ENCODE results near the gene CENPX.

CENPX gene

GRCh38 chr17:82012261-82012639, 10.4 kb downstream of the CENPX start:
- no peak for DNase-seq (ENCODE audit: low spot score)
- H3K27ac ChIP-seq: peak overlapping the region; percentile 60
- CTCF ChIA-PET: interaction anchor here (4.0 kb wide), 1 partner anchor 52 kb away, joined by 20 read pairs; no protein-coding TSS in a partner anchor
- TF ChIP-seq CTCF (conservative IDR thresholded peaks at IDR 0.05; ENCODE audit: low read depth): no peak
- POLR2A ChIA-PET (ENCODE audit: low non-redundant PET): no interaction called here

DNA sequence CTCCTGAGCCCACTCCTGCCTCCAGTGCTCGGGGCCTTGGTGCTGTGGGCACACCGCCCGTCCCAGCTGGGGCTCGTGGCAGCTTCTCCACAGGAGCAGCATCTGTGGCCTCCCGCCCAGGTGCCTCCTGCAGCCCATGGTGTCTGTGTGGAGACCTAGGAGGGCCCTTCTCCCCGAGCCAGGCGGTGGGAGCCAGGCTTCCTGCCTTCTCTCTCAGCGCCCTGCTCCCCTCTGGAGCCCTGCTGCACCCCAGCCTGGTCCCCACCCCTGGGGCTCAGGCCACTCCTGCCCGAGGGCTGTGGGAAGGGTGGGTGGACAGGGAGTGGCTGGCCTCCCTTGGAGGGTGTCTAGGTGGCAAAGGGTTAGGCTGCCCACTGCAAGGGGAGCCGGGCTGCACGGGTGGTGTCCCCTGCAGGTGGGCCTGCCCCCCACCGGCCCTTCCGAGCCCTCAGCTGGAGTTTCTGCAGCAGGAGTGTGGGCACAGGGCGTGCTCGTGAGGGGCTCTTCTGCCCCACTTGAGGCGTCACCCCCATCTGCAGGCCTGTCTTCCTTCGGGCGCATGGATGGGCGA, 11.0 kb downstream of the CENPX start:
- peak overlapping the region; percentile 60 for H3K27ac ChIP-seq
- POLR2A ChIA-PET (ENCODE audit: low non-redundant PET): no interaction called here
- no peak for DNase-seq (ENCODE audit: low spot score)
- TF ChIP-seq CTCF (conservative IDR thresholded peaks at IDR 0.05; ENCODE audit: low read depth): no peak
- CTCF ChIA-PET: interaction anchor here (4.0 to 4.7 kb wide), 2 partner anchors 9 to 52 kb away, joined by 20 to 25 read pairs; no protein-coding TSS in a partner anchor

DNA sequence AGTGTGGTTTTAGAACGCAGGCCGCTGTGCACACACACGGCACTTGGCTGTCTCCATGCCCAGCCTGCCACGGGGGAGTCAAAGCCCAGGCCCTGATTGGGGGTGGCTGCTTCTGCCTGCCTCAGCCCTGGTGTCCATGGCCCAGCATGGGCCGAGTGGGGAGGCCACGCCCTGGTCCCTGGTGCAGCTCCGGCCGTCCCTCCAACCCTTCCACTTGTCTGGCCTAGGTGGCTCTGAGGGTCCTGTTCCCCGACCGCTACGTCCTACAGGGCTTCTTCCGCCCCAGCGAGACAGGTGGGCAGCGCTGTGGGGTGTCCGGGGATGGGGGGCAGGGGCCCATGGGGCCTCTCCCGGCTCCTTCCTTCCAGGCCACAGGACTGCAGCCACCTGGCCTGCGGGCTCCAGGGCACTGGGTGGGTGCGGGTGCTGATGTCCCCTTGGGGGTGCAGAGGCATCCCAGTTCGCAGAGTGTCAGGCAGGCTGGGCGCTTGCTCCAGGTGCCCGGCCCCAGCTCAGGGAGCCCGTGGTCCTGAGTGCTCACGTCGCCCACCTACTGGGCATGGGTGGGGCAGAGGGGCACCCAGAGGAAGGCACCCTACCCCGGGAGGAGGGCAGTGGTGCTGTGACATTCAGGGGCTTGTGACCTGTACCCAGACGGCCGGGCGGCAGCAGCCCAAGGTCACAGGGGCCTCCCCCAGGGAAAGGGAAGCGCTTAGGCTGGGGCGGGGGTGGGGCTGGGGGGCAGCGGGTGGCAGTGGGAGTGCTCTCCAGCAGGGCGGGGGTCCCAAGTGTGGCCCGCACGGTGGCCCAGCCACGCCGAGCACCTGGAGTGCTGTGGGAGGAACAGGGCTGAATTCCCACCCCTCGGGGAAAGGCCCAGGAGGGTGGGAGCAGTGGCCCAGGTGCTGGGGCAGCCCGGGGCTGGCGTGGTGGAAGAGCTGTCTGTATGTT, 11.8 kb downstream of the CENPX start:
- DNase-seq (ENCODE audit: low spot score): no peak
- ChIA-PET CTCF (interaction anchor here (4.0 to 4.7 kb wide), 2 partner anchors 10 to 51 kb away, joined by 20 to 25 read pairs; no protein-coding TSS in a partner anchor), POLR2A (ENCODE audit: low non-redundant PET) (no interaction called here)
- TF ChIP-seq CTCF (conservative IDR thresholded peaks at IDR 0.05; ENCODE audit: low read depth): no peak
- peak overlapping the region; percentile 60 for H3K27ac ChIP-seq

GRCh38 chr17:82009413-82009812, 13.3 kb downstream of the CENPX start:
- no peak for TF ChIP-seq CTCF (conservative IDR thresholded peaks at IDR 0.05; ENCODE audit: low read depth)
- no peak overlapping the region; the same call in 1 of the 2 replicates for H3K27ac ChIP-seq
- ChIA-PET POLR2A (ENCODE audit: low non-redundant PET) (no interaction called here), CTCF (interaction anchor here (4.7 kb wide), 1 partner anchor 12 kb away, joined by 25 read pairs; no protein-coding TSS in a partner anchor)
- DNase-seq (ENCODE audit: low spot score): no peak

DNA sequence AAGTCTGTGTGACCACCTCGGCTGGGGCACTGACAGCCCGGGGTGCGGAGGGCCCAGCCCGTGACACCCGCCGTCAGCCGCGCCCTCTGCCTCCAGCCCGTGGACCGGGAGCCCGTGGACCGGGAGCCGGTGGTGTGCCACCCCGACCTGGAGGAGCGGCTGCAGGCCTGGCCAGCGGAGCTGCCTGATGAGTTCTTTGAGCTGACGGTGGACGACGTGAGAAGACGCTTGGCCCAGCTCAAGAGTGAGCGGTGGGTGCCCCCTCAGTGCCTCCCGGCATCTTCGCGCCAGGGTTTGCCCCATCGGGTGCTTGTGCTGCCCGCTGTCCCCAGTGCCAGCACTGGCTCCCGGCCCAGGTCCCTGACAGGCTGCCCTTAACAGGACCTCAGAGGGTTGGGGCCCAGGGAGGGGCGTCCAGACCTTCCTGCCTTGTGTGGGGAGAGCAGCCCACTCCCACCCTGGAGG, 13.7 kb downstream of the CENPX start:
- ChIA-PET CTCF (interaction anchor here (0.6 to 4.7 kb wide), 2 partner anchors 12 to 126 kb away, joined by 3 to 25 read pairs; no protein-coding TSS in a partner anchor), POLR2A (ENCODE audit: low non-redundant PET) (no interaction called here)

More for the DNA sequence above, 13.7 kb downstream of the CENPX start:
- DNase-seq (ENCODE audit: low spot score): no peak
- no peak for TF ChIP-seq CTCF (conservative IDR thresholded peaks at IDR 0.05; ENCODE audit: low read depth)
- H3K27ac ChIP-seq: peak overlapping the region; percentile 1; the same call in 1 of the 2 replicates

All from RWPE1 (cell line).